Chondrocyte (in vitro differentiated cells): Measurements from ENCODE around the gene PERP. TPM values are rescaled to one million over a fixed set of nuclear protein-coding genes. Genes with fewer than 3 reads are reported as not detected.

Source experiments
- DNase-seq: peaks from one replicate; pipeline ENCODE4 v3.0.0; 2021; ENCODE audit warnings: mixed read lengths, low spot score
- H3K27ac Mint-ChIP-seq: one replicate; pipeline ENCODE4 v1.8.0; 2021; ENCODE audit warnings: mild to moderate bottlenecking, moderate library complexity, mixed read lengths; ENCODE audit not compliant: unreplicated experiment
- H3K27me3 Mint-ChIP-seq: 2 replicates; pipeline ENCODE4 v1.8.0; 2021; ENCODE audit warnings: low read depth, mixed read lengths
- H3K36me3 Mint-ChIP-seq: 2 replicates; pipeline ENCODE4 v1.8.0; 2021; ENCODE audit warnings: low read depth, mixed read lengths
- H3K4me1 Mint-ChIP-seq: 2 replicates; pipeline ENCODE4 v1.8.0; 2021; ENCODE audit warnings: low read depth, mild to moderate bottlenecking, mixed read lengths
- H3K4me3 Mint-ChIP-seq: one replicate; pipeline ENCODE4 v1.8.0; 2021; ENCODE audit warnings: mild to moderate bottlenecking, moderate library complexity, mixed read lengths; ENCODE audit not compliant: unreplicated experiment
- H3K9me3 Mint-ChIP-seq: 2 replicates; pipeline ENCODE4 v1.8.0; 2021; ENCODE audit warnings: low read depth, mixed read lengths
- CTCF ChIP-seq: fragments of 200-600 bp; sonication (generic); IDR thresholded peaks from 2 replicates; pipeline ENCODE4 v1.5.0; 2021; ENCODE audit warnings: antibody characterized with exemption, mild to moderate bottlenecking, moderate library complexity
- long read RNA-seq: library from polyadenylated mRNA; stranded (forward); transcript quantifications from one replicate; pipeline ENCODE4 v2.0.0, GENCODE V29; 2021
- total RNA-seq: library from RNA; stranded (reverse); gene quantifications from 3 replicates; pipeline ENCODE4 v1.2.1, GENCODE V29; 2021

PERP gene
- 22.5 to 53.6 TPM (median 52.1 TPM) in 3 replicates for total RNA-seq
- long read RNA-seq, full-length matches to known transcripts, result 342 of 350 reads
- long read RNA-seq, partial matches to known transcripts, result 1 of 350 reads
- long read RNA-seq, other reads (novel, unspliced or antisense), result 7 of 350 reads

GRCh38 chr6:138107078-138107751 is at the start of gene PERP:
Gene PERP (minus strand): TSS chr6:138107419. CDS start chr6:138107340, 79 bp downstream.
- peak; percentile 21 for TF ChIP-seq CTCF
- Mint-ChIP-seq H3K36me3 (no peaks in the 10 kb centered on the region), H3K27ac (peak within 1 kb of the TSS; percentile 86), H3K4me1 (peaks cover 38% of the 10 kb centered on the region), H3K27me3 (peaks cover 4% of the 10 kb centered on the region), H3K9me3 (no peaks in the 10 kb centered on the region), H3K4me3 (peak within 1 kb of the TSS; percentile 93)
- DNase-seq, result no peak

- H3K4me1 Mint-ChIP-seq, result no peaks in the 10 kb centered on the region
- DNase-seq, result no peak
- no peak overlapping the region for H3K27ac Mint-ChIP-seq
- no peak for TF ChIP-seq CTCF
- peaks cover 20% of the 10 kb centered on the region for H3K9me3 Mint-ChIP-seq
- no peak overlapping the region for H3K4me3 Mint-ChIP-seq
- peaks cover 8% of the 10 kb centered on the region for H3K36me3 Mint-ChIP-seq
- peaks cover 49% of the 10 kb centered on the region for H3K27me3 Mint-ChIP-seq
Observed at GRCh38 chr6:138155443-138155842, 48.2 kb upstream of the PERP start.

GRCh38 chr6:138146544-138146943 is 39.3 kb upstream of the PERP start:
- peaks cover 1% of the 10 kb centered on the region for H3K36me3 Mint-ChIP-seq
- H3K4me3 Mint-ChIP-seq, result no peak overlapping the region
- no peaks in the 10 kb centered on the region for H3K4me1 Mint-ChIP-seq
- no peak overlapping the region for H3K27ac Mint-ChIP-seq
- no peak for TF ChIP-seq CTCF
- no peaks in the 10 kb centered on the region for H3K9me3 Mint-ChIP-seq
- no peak for DNase-seq
- H3K27me3 Mint-ChIP-seq, result peaks cover 45% of the 10 kb centered on the region

- DNase-seq, result no peak
- H3K9me3 Mint-ChIP-seq, result no peaks in the 10 kb centered on the region
- H3K4me1 Mint-ChIP-seq, result no peaks in the 10 kb centered on the region
- H3K27ac Mint-ChIP-seq, result no peak overlapping the region
- H3K4me3 Mint-ChIP-seq, result no peak overlapping the region
- peaks cover 41% of the 10 kb centered on the region for H3K27me3 Mint-ChIP-seq
- no peak for TF ChIP-seq CTCF
- peaks cover 1% of the 10 kb centered on the region for H3K36me3 Mint-ChIP-seq
Observed at GRCh38 chr6:138145402-138145801, 38.2 kb upstream of the PERP start.

- no peak for TF ChIP-seq CTCF
Observed at GRCh38 chr6:138142806-138143205, 35.6 kb upstream of the PERP start.

More at GRCh38 chr6:138142806-138143205, 35.6 kb upstream of the PERP start:
- Mint-ChIP-seq H3K4me3 (no peak overlapping the region), H3K9me3 (no peaks in the 10 kb centered on the region), H3K27me3 (peaks cover 27% of the 10 kb centered on the region), H3K36me3 (peaks cover 3% of the 10 kb centered on the region), H3K4me1 (no peaks in the 10 kb centered on the region), H3K27ac (no peak overlapping the region)
- no peak for DNase-seq
